Measurements from ENCODE around the gene UVSSA. TPM values are rescaled to one million over a fixed set of nuclear protein-coding genes. Genes with fewer than 3 reads are reported as not detected.

UVSSA gene
- total RNA-seq, 1 experiment from 2014 or later, result 40.4 TPM

- no peak for TF ChIP-seq AR (CRISPR knock-in tag; IDR thresholded peaks at IDR 0.05)
- no peak for TF ChIP-seq CREM (CRISPR knock-in tag; IDR thresholded peaks at IDR 0.05)
- TF ChIP-seq USF2 (CRISPR knock-in tag; IDR thresholded peaks at IDR 0.05), result no peak
- no peak for TF ChIP-seq GTF2I (CRISPR knock-in tag; conservative IDR thresholded peaks at IDR 0.05)
- TF ChIP-seq ZBTB43 (CRISPR knock-in tag; IDR thresholded peaks at IDR 0.05), result no peak
- no peak for TF ChIP-seq ZNF512 (CRISPR knock-in tag; IDR thresholded peaks at IDR 0.05; ENCODE audit: borderline replicate concordance)
- TF ChIP-seq CBFB (CRISPR knock-in tag; IDR thresholded peaks at IDR 0.05; ENCODE audit: low read depth), result no peak
- no peak for TF ChIP-seq NR1H2 (CRISPR knock-in tag; IDR thresholded peaks at IDR 0.05)
- TF ChIP-seq ZNF423 (CRISPR knock-in tag; IDR thresholded peaks at IDR 0.05), result no peak
- TF ChIP-seq ATF2 (CRISPR knock-in tag; IDR thresholded peaks at IDR 0.05; ENCODE audit: borderline replicate concordance, low read depth), result no peak
- no peak for TF ChIP-seq PREB (CRISPR knock-in tag; IDR thresholded peaks at IDR 0.05; ENCODE audit: borderline replicate concordance)
- no peak for TF ChIP-seq ZNF416 (CRISPR knock-in tag; IDR thresholded peaks at IDR 0.05)
- TF ChIP-seq ZNF532 (CRISPR knock-in tag; IDR thresholded peaks at IDR 0.05; ENCODE audit: borderline replicate concordance), result no peak
- TF ChIP-seq TP53 (CRISPR knock-in tag; IDR thresholded peaks at IDR 0.05), result no peak
These were observed 49.3 kb upstream of the UVSSA start (continued) for GRCh38 chr4:1297456-1298325.
